Lower leg skin (tissue), 3 donors: ENCODE data around the gene ESYT2.

Experiments
- CTCF ChIP-seq, 3 donors: fragments of 450-650 bp; IDR thresholded peaks; one replicate each; pipeline ENCODE4 v1.5.1; 2016; ENCODE audit warnings: antibody characterized with exemption in 3 of 3, mild to moderate bottlenecking in 3 of 3, moderate library complexity in 2 of 3
- POLR2A ChIP-seq, 2 donors: fragments of 450-650 bp; IDR thresholded peaks; one replicate each; pipeline ENCODE4 v1.6.1; 2016 to 2017; ENCODE audit warnings: antibody characterized with exemption in 2 of 2, mild to moderate bottlenecking in 1 of 2, moderate library complexity in 1 of 2

GRCh38 chr7:158734861-158735260 lies 94.4 kb downstream of the ESYT2 start:
- no peak for TF ChIP-seq CTCF (IDR thresholded peaks at IDR 0.05)
- TF ChIP-seq POLR2A (IDR thresholded peaks at IDR 0.05), result no peak
